Gastrocnemius medialis (tissue), 4 donors: ENCODE measurements around the gene ATP6V1E1.

Experiments used
- CTCF ChIP-seq, 5 experiments: fragments of 450-650 bp in 3 of 5; fragments of 200-600 bp in 2 of 5; sonication (generic) in 2 of 5; IDR thresholded peaks in 4 of 5; conservative IDR thresholded peaks in 1 of 5; 1 replicate in 4 of 5; 2 replicates in 1 of 5; pipeline ENCODE4 v1.5.1; 2016 to 2019; ENCODE audit warnings: antibody characterized with exemption in 5 of 5, mild to moderate bottlenecking in 3 of 5, moderate library complexity in 3 of 5
- POLR2A ChIP-seq, 2 donors: fragments of 450-650 bp; IDR thresholded peaks; one replicate each; pipeline ENCODE4 v1.6.1; 2017; ENCODE audit warnings: antibody characterized with exemption in 2 of 2, mild to moderate bottlenecking in 2 of 2, moderate library complexity in 2 of 2

GRCh38 chr22:17569971-17570511 is 58.5 kb downstream of the ATP6V1E1 start:
- TF ChIP-seq CTCF (IDR thresholded peaks at IDR 0.05 in 4 of 5, conservative IDR thresholded peaks at IDR 0.05 in 1 of 5) (no peak), POLR2A (IDR thresholded peaks at IDR 0.05) (peak in 1 of 2 donors; percentile 5)
